ENCODE results near the gene CEP192. TPM values are rescaled to one million over a fixed set of nuclear protein-coding genes. Genes with fewer than 3 reads are reported as not detected.
A peak's percentile ranks its signal among the peaks of the same experiment; 100 is the strongest.

Gene CEP192
- total RNA-seq, 4 donors from 2014 or later = 16.5 to 41.2 (median 30.0) TPM

DNA sequence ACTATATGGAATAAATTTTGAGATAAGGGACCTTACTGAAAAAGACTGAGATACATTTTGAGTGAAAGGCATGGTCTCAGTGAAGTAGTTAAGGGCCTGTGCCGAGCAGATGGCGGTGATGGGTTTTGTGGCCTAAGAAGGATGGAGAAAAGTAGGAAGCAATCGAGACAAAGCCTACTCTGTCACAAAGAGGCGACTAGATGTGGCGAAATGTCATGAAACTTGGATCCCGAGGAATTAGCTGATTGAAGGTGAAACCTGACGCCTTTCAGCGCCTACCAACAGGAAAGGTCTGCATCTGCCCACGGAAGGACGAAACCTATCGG lies 558 bp upstream of the CEP192 start:
- no peaks in the 10 kb centered on the region for H3K36me3 ChIP-seq
- TF ChIP-seq POLR2A (IDR thresholded peaks at IDR 0.05) = no peak
- peak overlapping the region in 3 of 4 donors; percentile 68 to 89 (median 75) for H3K27ac ChIP-seq
- peaks cover 0 to 29% (median 8%) of the 10 kb centered on the region in 4 donors for H3K4me1 ChIP-seq
- no peaks in the 10 kb centered on the region for H3K27me3 ChIP-seq
- H3K4me3 ChIP-seq = peak overlapping the region; percentile 67 to 88 (median 86)
- DNase-seq (ENCODE audit: low spot score in 2 of 2) = no peak
- no peaks in the 10 kb centered on the region for H3K9me3 ChIP-seq
- 1 to 3% methylated on average over 11 of the region's 11 CpGs for WGBS, 2 donors

DNA sequence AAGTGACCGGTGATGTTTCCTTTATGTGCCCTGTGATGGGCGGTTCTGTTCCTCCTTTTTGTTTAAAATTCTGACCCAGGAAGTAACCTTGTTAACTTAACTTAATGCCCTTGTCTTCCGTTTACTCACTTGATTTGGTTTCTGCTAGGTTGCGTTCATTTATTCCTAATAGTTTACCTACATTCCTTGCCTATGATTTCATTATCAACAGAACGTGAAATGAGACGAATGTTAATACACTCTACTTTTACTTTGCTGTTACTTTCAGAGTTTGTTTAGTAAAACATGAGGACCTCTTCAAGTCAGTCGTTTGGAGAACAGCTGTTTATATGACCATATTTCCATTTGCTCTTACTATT lies 638 bp downstream of the CEP192 start:
- WGBS, 2 donors = 0 to 1% methylated on average over 7 of the region's 7 CpGs
- no peak for DNase-seq (ENCODE audit: low spot score in 2 of 2)
- Histone ChIP-seq H3K9me3 (no peaks in the 10 kb centered on the region), H3K27ac (peak overlapping the region in 3 of 4 donors; percentile 77 to 89 (median 82)), H3K4me3 (peak overlapping the region; percentile 67 to 88 (median 86)), H3K27me3 (no peaks in the 10 kb centered on the region), H3K36me3 (no peaks in the 10 kb centered on the region), H3K4me1 (peaks cover 0 to 37% (median 8%) of the 10 kb centered on the region in 4 donors)
- TF ChIP-seq POLR2A (IDR thresholded peaks at IDR 0.05) (no peak), EP300 (IDR thresholded peaks at IDR 0.05) (no peak)
- TF ChIP-seq, protein P1, sequence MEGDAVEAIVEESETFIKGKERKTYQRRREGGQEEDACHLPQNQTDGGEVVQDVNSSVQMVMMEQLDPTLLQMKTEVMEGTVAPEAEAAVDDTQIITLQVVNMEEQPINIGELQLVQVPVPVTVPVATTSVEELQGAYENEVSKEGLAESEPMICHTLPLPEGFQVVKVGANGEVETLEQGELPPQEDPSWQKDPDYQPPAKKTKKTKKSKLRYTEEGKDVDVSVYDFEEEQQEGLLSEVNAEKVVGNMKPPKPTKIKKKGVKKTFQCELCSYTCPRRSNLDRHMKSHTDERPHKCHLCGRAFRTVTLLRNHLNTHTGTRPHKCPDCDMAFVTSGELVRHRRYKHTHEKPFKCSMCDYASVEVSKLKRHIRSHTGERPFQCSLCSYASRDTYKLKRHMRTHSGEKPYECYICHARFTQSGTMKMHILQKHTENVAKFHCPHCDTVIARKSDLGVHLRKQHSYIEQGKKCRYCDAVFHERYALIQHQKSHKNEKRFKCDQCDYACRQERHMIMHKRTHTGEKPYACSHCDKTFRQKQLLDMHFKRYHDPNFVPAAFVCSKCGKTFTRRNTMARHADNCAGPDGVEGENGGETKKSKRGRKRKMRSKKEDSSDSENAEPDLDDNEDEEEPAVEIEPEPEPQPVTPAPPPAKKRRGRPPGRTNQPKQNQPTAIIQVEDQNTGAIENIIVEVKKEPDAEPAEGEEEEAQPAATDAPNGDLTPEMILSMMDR (IDR thresholded peaks at IDR 0.05) = no peak

DNA sequence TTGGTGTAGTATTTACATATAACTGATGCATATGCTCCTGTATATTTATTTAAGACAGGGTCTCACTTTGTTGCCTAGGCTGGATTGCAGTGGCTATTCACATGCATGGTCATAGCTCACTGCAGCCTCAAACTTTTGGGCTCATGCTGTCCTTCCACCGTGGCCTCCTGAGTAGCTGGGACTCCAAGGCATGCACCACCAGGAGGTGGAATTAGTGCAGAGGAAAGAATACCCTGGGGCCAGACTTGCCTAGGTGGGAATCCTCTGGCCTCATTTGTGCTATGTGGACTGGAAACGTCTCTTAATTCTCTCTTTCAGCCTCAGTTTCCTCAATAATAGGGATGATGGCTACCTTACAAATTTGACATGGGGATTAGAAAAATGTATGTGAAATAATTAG lies 2.3 kb downstream of the CEP192 start:
- H3K9me3 ChIP-seq = no peaks in the 10 kb centered on the region
- no peaks in the 10 kb centered on the region for H3K27me3 ChIP-seq
- H3K27ac ChIP-seq = no peak overlapping the region
- peaks cover 0 to 40% (median 8%) of the 10 kb centered on the region in 4 donors for H3K4me1 ChIP-seq
- TF ChIP-seq EP300 (IDR thresholded peaks at IDR 0.05) = no peak
- no peak for TF ChIP-seq POLR2A (IDR thresholded peaks at IDR 0.05)
- TF ChIP-seq, protein P1 (IDR thresholded peaks at IDR 0.05) = no peak
- WGBS, 2 donors = 81 to 85% methylated on average over 2 of the region's 2 CpGs
- H3K36me3 ChIP-seq = no peaks in the 10 kb centered on the region
- no peak overlapping the region for H3K4me3 ChIP-seq
- DNase-seq (ENCODE audit: low spot score in 2 of 2) = no peak

DNA sequence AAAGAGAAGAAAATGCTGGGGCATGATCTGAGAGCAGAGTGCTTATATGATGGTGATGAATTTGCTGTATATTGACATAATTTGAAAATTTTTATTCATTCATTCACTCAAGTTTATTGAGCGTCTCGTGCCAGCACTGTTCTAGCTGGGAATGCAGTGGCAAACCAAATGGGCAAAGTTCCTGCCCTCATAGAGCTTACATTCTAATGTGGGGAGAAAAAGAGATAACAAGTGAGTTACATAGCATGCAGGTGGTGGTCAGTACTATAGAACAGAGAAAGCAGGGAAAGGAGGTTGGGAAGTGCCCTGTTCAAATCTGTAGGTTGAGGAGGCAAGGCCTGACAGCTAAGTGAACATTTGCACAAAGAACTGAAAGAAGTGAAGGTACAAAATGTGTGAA lies 4.3 kb downstream of the CEP192 start:
- DNase-seq (ENCODE audit: low spot score in 2 of 2) = no peak
- no peaks in the 10 kb centered on the region for H3K9me3 ChIP-seq
- peaks cover 0 to 42% (median 8%) of the 10 kb centered on the region in 4 donors for H3K4me1 ChIP-seq
- H3K4me3 ChIP-seq = no peak overlapping the region
- no peaks in the 10 kb centered on the region for H3K36me3 ChIP-seq
- H3K27me3 ChIP-seq = no peaks in the 10 kb centered on the region
- WGBS, 2 donors = 74 to 81% methylated on average over 2 of the region's 2 CpGs
- no peak overlapping the region for H3K27ac ChIP-seq
- TF ChIP-seq, protein P1 (IDR thresholded peaks at IDR 0.05) = no peak
- no peak for TF ChIP-seq EP300 (IDR thresholded peaks at IDR 0.05)
- no peak for TF ChIP-seq POLR2A (IDR thresholded peaks at IDR 0.05)

DNA sequence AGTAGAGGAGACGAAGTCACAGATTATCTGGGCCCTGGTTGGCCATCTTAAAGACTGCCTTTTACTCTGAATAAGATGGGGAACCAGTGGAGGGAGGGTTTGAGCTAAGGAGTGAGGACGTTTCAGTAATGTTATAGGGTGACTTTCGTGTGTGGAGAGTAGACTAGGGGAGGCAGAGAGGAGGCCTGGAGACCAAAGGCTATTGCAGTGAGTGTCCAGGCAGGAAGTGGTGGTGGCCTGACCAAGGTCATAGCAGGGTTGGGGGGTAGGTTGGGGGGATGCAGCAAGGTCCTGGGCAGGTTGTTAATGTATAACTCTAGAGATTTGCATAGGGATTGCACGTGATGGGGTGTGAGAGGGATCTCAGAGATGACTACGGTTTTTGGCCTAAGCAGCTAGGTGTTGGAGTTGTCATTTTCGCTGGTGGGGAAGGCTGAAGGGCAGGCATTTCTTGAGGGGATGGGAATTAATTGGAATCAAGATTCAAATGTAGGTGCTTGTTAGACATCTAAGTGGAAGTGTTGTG lies 4.9 kb downstream of the CEP192 start:
- Histone ChIP-seq H3K36me3 (peaks cover 0 to 4% (median 0%) of the 10 kb centered on the region in 3 donors), H3K4me1 (peaks cover 0 to 40% (median 8%) of the 10 kb centered on the region in 4 donors), H3K9me3 (no peaks in the 10 kb centered on the region), H3K4me3 (no peak overlapping the region), H3K27ac (no peak overlapping the region), H3K27me3 (no peaks in the 10 kb centered on the region)
- 93% methylated on average over 6 of the region's 6 CpGs for WGBS, 2 donors
- no peak for DNase-seq (ENCODE audit: low spot score in 2 of 2)
- TF ChIP-seq POLR2A (IDR thresholded peaks at IDR 0.05) (no peak), EP300 (IDR thresholded peaks at IDR 0.05) (no peak)
- TF ChIP-seq, protein P1 (IDR thresholded peaks at IDR 0.05) = no peak

Measured in tibial nerve (tissue), 4 donors.